Measurements from ENCODE around the gene AGK. TPM values are rescaled to one million over a fixed set of nuclear protein-coding genes. Genes with fewer than 3 reads are reported as not detected.

AGK gene
- total and polyA plus RNA-seq, 2 experiments from 2014 or later, result 18.3 to 24.1 TPM

- Histone ChIP-seq H2AFZ (no peak overlapping the region), H4K20me1 (ENCODE audit: insufficient read depth) (no peaks in the 10 kb centered on the region), H3K9me3 (ENCODE audit: low read depth) (no peaks in the 10 kb centered on the region), H3K27me3 (replicated peaks; ENCODE audit: insufficient read depth) (no peaks in the 10 kb centered on the region), H3K79me2 (ENCODE audit: insufficient read depth) (no peaks in the 10 kb centered on the region), H3K4me1 (ENCODE audit: insufficient read depth) (no peaks in the 10 kb centered on the region), H3F3A (ENCODE audit: insufficient read depth) (no peaks in the 10 kb centered on the region), H3K9me2 (ENCODE audit: insufficient read depth) (no peaks in the 10 kb centered on the region), H3K27ac (no peak overlapping the region), H3K9ac (no peak overlapping the region), H3K36me3 (ENCODE audit: low read depth) (no peaks in the 10 kb centered on the region), H3K4me3 (no peak overlapping the region), H3K4me2 (ENCODE audit: unreplicated experiment) (no peak overlapping the region)
- in situ Hi-C loops (cut with MboI), result loop anchor here (25.0 kb wide), 1 partner anchor 733 kb away; no protein-coding TSS in a partner anchor
- 3 to 13% methylated on average over 1 of the region's 1 CpG for WGBS, 2 experiments (ENCODE audit: low coverage in 1 of 2, low lambda C conversion rate in 2 of 2, missing lambda C conversion rate in 2 of 2)
- no peak for TF ChIP-seq EZH2phosphoT487 (IDR thresholded peaks at IDR 0.05; ENCODE audit: insufficient read depth, low read depth)
- TF ChIP-seq EZH2 (IDR thresholded peaks at IDR 0.05; ENCODE audit: insufficient read depth, poor library complexity, severe bottlenecking), result no peak
- DNase-seq, result no peak
Measured at GRCh38 chr7:141544831-141545230, 6.4 kb upstream of the AGK start.

GRCh38 chr7:141549582-141549981 lies 1.6 kb upstream of the AGK start:
- H3K36me3 ChIP-seq (ENCODE audit: low read depth), result no peaks in the 10 kb centered on the region

GRCh38 chr7:141550386-141551093 lies 670 bp upstream of the AGK start:
- peak; percentile 49 for DNase-seq
- H3K4me3 ChIP-seq, result peak overlapping the region; percentile 86
- no peaks in the 10 kb centered on the region for H3K27me3 ChIP-seq (replicated peaks; ENCODE audit: insufficient read depth)
- peak overlapping the region; percentile 89 for H3K9ac ChIP-seq
- H3K79me2 ChIP-seq (ENCODE audit: insufficient read depth), result peaks cover 17% of the 10 kb centered on the region
- H3K9me3 ChIP-seq (ENCODE audit: low read depth), result no peaks in the 10 kb centered on the region
- H3K36me3 ChIP-seq (ENCODE audit: low read depth), result no peaks in the 10 kb centered on the region
- peak overlapping the region; percentile 75 for H3K4me2 ChIP-seq (ENCODE audit: unreplicated experiment)
- H4K20me1 ChIP-seq (ENCODE audit: insufficient read depth), result no peaks in the 10 kb centered on the region
- 0 out of 2 replicates have a peak overlapping the region, but pooled peaks have one; percentile 3 for H3K27ac ChIP-seq
- H3K4me1 ChIP-seq (ENCODE audit: insufficient read depth), result peaks cover 4% of the 10 kb centered on the region; the same call in 1 of the 2 replicates
- 33 to 37% methylated on average over 18 of the region's 18 CpGs for WGBS, 2 experiments (ENCODE audit: low coverage in 1 of 2, low lambda C conversion rate in 2 of 2, missing lambda C conversion rate in 2 of 2)
- no peaks in the 10 kb centered on the region for H3F3A ChIP-seq (ENCODE audit: insufficient read depth)
- H3K9me2 ChIP-seq (ENCODE audit: insufficient read depth), result no peaks in the 10 kb centered on the region
- in situ Hi-C loops (cut with MboI), result no loop called here
- TF ChIP-seq EZH2phosphoT487 (IDR thresholded peaks at IDR 0.05; ENCODE audit: insufficient read depth, low read depth) (no peak), EZH2 (IDR thresholded peaks at IDR 0.05; ENCODE audit: insufficient read depth, poor library complexity, severe bottlenecking) (no peak)
- peak overlapping the region; percentile 99 for H2AFZ ChIP-seq

More at GRCh38 chr7:141549582-141549981, 1.6 kb upstream of the AGK start:
- no peak overlapping the region for H2AFZ ChIP-seq
- peaks cover 17% of the 10 kb centered on the region for H3K79me2 ChIP-seq (ENCODE audit: insufficient read depth)
- no peak overlapping the region for H3K27ac ChIP-seq
- no peaks in the 10 kb centered on the region for H3K27me3 ChIP-seq (replicated peaks; ENCODE audit: insufficient read depth)
- peaks cover 4% of the 10 kb centered on the region; the same call in 1 of the 2 replicates for H3K4me1 ChIP-seq (ENCODE audit: insufficient read depth)
- no peaks in the 10 kb centered on the region for H3F3A ChIP-seq (ENCODE audit: insufficient read depth)
- no peak overlapping the region for H3K9ac ChIP-seq
- in situ Hi-C loops (cut with MboI), result loop anchor here (25.0 kb wide), 1 partner anchor 737 kb away; no protein-coding TSS in a partner anchor
- no peaks in the 10 kb centered on the region for H3K9me3 ChIP-seq (ENCODE audit: low read depth)
- H3K9me2 ChIP-seq (ENCODE audit: insufficient read depth), result no peaks in the 10 kb centered on the region
- no peak for DNase-seq
- H4K20me1 ChIP-seq (ENCODE audit: insufficient read depth), result no peaks in the 10 kb centered on the region
- TF ChIP-seq EZH2phosphoT487 (IDR thresholded peaks at IDR 0.05; ENCODE audit: insufficient read depth, low read depth) (no peak), EZH2 (IDR thresholded peaks at IDR 0.05; ENCODE audit: insufficient read depth, poor library complexity, severe bottlenecking) (no peak)
- no peak overlapping the region for H3K4me3 ChIP-seq
- no peak overlapping the region for H3K4me2 ChIP-seq (ENCODE audit: unreplicated experiment)
- 99 to 100% methylated on average over 2 of the region's 2 CpGs for WGBS, 2 experiments (ENCODE audit: low coverage in 1 of 2, low lambda C conversion rate in 2 of 2, missing lambda C conversion rate in 2 of 2)

GRCh38 chr7:141551782-141552181 lies 572 bp downstream of the AGK start:
- 15% methylated on average over 4 of the region's 4 CpGs for WGBS, 2 experiments (ENCODE audit: low coverage in 1 of 2, low lambda C conversion rate in 2 of 2, missing lambda C conversion rate in 2 of 2)
- H3K27me3 ChIP-seq (replicated peaks; ENCODE audit: insufficient read depth), result no peaks in the 10 kb centered on the region
- no peaks in the 10 kb centered on the region for H3K9me3 ChIP-seq (ENCODE audit: low read depth)
- peak overlapping the region; percentile 75 for H3K4me2 ChIP-seq (ENCODE audit: unreplicated experiment)
- peak overlapping the region; percentile 86 for H3K4me3 ChIP-seq
- H3K79me2 ChIP-seq (ENCODE audit: insufficient read depth), result peaks cover 17% of the 10 kb centered on the region
- TF ChIP-seq EZH2phosphoT487 (IDR thresholded peaks at IDR 0.05; ENCODE audit: insufficient read depth, low read depth) (no peak), EZH2 (IDR thresholded peaks at IDR 0.05; ENCODE audit: insufficient read depth, poor library complexity, severe bottlenecking) (no peak)
- in situ Hi-C loops (cut with MboI), result no loop called here
- H2AFZ ChIP-seq, result peak overlapping the region; percentile 99
- H3F3A ChIP-seq (ENCODE audit: insufficient read depth), result no peaks in the 10 kb centered on the region
- H3K4me1 ChIP-seq (ENCODE audit: insufficient read depth), result peaks cover 4% of the 10 kb centered on the region; the same call in 1 of the 2 replicates
- H3K9me2 ChIP-seq (ENCODE audit: insufficient read depth), result no peaks in the 10 kb centered on the region
- DNase-seq, result peak; percentile 28
- no peaks in the 10 kb centered on the region for H3K36me3 ChIP-seq (ENCODE audit: low read depth)
- H4K20me1 ChIP-seq (ENCODE audit: insufficient read depth), result no peaks in the 10 kb centered on the region
- peak overlapping the region; percentile 89 for H3K9ac ChIP-seq
- no peak overlapping the region for H3K27ac ChIP-seq
